HEK293T (cell line): ENCODE data around the gene WBP1L.

Source experiments
- BHLHE40 ChIP-seq: fragments of 450-650 bp; IDR thresholded peaks from 2 replicates; pipeline ENCODE4 v1.6.1; 2016; ENCODE audit warnings: mild to moderate bottlenecking, moderate library complexity, borderline replicate concordance
- ELF4 ChIP-seq: fragments of 450-650 bp; IDR thresholded peaks from 2 replicates; pipeline ENCODE4 v1.6.1; 2017; ENCODE audit warnings: antibody characterized with exemption
- FOXK2 ChIP-seq: fragments of 450-650 bp; IDR thresholded peaks from 2 replicates; pipeline ENCODE4 v1.6.1; 2016; ENCODE audit warnings: mild to moderate bottlenecking
- LEF1 ChIP-seq: fragments of 450-650 bp; IDR thresholded peaks from 2 replicates; pipeline ENCODE4 v1.6.1; 2017; ENCODE audit warnings: mild to moderate bottlenecking, borderline replicate concordance
- PKNOX1 ChIP-seq: fragments of 450-650 bp; IDR thresholded peaks from 2 replicates; pipeline ENCODE4 v1.6.1; 2016
- SP1 ChIP-seq: fragments of 450-650 bp; IDR thresholded peaks from 2 replicates; pipeline ENCODE4 v1.6.1; 2017
- SUZ12 ChIP-seq: fragments of 450-650 bp; IDR thresholded peaks from 2 replicates; pipeline ENCODE4 v1.6.1; 2016; ENCODE audit warnings: mild to moderate bottlenecking
- TARDBP ChIP-seq: fragments of 450-650 bp; IDR thresholded peaks from 2 replicates; pipeline ENCODE4 v1.6.1; 2016
- ZNF384 ChIP-seq: fragments of 450-650 bp; IDR thresholded peaks from 2 replicates; pipeline ENCODE4 v1.6.1; 2016

- TF ChIP-seq SUZ12 (no peak), ELF4 (no peak), PKNOX1 (no peak), ZNF384 (no peak), LEF1 (no peak), FOXK2 (no peak), SP1 (no peak), BHLHE40 (no peak), TARDBP (no peak)
Measured at GRCh38 chr10:102769375-102770107, 25.8 kb downstream of the WBP1L start.
